Prostate gland (tissue), 2 donors: ENCODE results near the gene WDR1.

ENCODE experiments used
- CTCF ChIP-seq, 4 experiments: fragments of 200-600 bp in 2 of 4; fragments of 450-650 bp in 2 of 4; sonication (generic) in 2 of 4; IDR thresholded peaks; 1 replicate in 3 of 4; 2 replicates in 1 of 4; pipeline ENCODE4 v1.5.1; 2016 to 2019; ENCODE audit warnings: antibody characterized with exemption in 4 of 4, mild to moderate bottlenecking in 2 of 4, moderate library complexity in 2 of 4
- POLR2AphosphoS5 ChIP-seq: sonication (generic); formaldehyde crosslinking; IDR thresholded peaks from one replicate; pipeline ENCODE4 v1.6.1; 2017; ENCODE audit warnings: antibody characterized with exemption

GRCh38 chr4:10047967-10048366, 68.6 kb downstream of the WDR1 start:
- TF ChIP-seq CTCF (IDR thresholded peaks at IDR 0.05) (no peak), POLR2AphosphoS5 (no peak)
